Keratinocyte (primary cell): ENCODE results near the gene MTMR4. TPM values are rescaled to one million over a fixed set of nuclear protein-coding genes. Genes with fewer than 3 reads are reported as not detected.
"Not testable (repeated sequence)": the region's sequence is repeated elsewhere in the genome, so short reads cannot be mapped to it uniquely, and the experiment has no call there.

Source experiments
- DNase-seq: peaks from one replicate; pipeline ENCODE4 v3.0.0-alpha.2; 2011; ENCODE audit warnings: low read depth, missing footprints, low spot score
- FAIRE-seq: peaks from 2 replicates; lab custom pipeline; 2011; peaks lifted over from hg19 to GRCh38; lab: Jason Lieb, UNC
- H2AFZ ChIP-seq: 2 replicates; pipeline ENCODE4 v1.6.0; 2012; ENCODE audit warnings: low read length, control low read depth, inconsistent platforms; ENCODE audit not compliant: control insufficient read depth
- H3K27ac ChIP-seq: 2 replicates; pipeline ENCODE4 v1.5.1; 2011; ENCODE audit warnings: low read length; ENCODE audit not compliant: control insufficient read depth, insufficient read depth
- H3K27me3 ChIP-seq: 3 replicates; pipeline ENCODE4 v1.6.0; 2011; ENCODE audit warnings: low read length; ENCODE audit not compliant: control insufficient read depth, insufficient read depth; ENCODE audit errors: extremely low read depth
- H3K36me3 ChIP-seq, 2 experiments: 2 replicates in 1 of 2; 3 replicates in 1 of 2; pipeline ENCODE4 v1.5.1; 2011; ENCODE audit warnings: low read length in 2 of 2, mild to moderate bottlenecking in 1 of 2; ENCODE audit not compliant: control insufficient read depth in 2 of 2, insufficient read depth in 2 of 2; ENCODE audit errors: extremely low read depth in 1 of 2
- H3K4me1 ChIP-seq: 3 replicates; pipeline ENCODE4 v1.5.1; 2011; ENCODE audit warnings: low read length; ENCODE audit not compliant: control insufficient read depth, insufficient read depth; ENCODE audit errors: extremely low read depth
- H3K4me2 ChIP-seq: 3 replicates; pipeline ENCODE4 v1.6.0; 2011; ENCODE audit warnings: low read depth, low read length; ENCODE audit not compliant: control insufficient read depth, insufficient read depth; ENCODE audit errors: extremely low read depth
- H3K4me3 ChIP-seq, 3 experiments: fragments of 200-600 bp in 1 of 3; sonication (generic) in 1 of 3; 2 replicates in 2 of 3; 3 replicates in 1 of 3; pipeline ENCODE4 v1.5.1; 2011 to 2016; ENCODE audit warnings: low read length in 3 of 3, mild to moderate bottlenecking in 3 of 3, control low read depth in 2 of 3, inconsistent platforms in 1 of 3, low read depth in 1 of 3, mixed read lengths in 1 of 3, mixed run types in 1 of 3, moderate library complexity in 1 of 3; ENCODE audit not compliant: control insufficient read depth in 2 of 3, insufficient read depth in 2 of 3; ENCODE audit errors: extremely low read depth in 1 of 3
- H3K79me2 ChIP-seq: 2 replicates; pipeline ENCODE4 v1.6.0; 2012; ENCODE audit warnings: low read length; ENCODE audit not compliant: control insufficient read depth, insufficient read depth
- H3K9ac ChIP-seq: 3 replicates; pipeline ENCODE4 v1.6.0; 2011; ENCODE audit warnings: low read length; ENCODE audit not compliant: control insufficient read depth, insufficient read depth; ENCODE audit errors: extremely low read depth
- H3K9me1 ChIP-seq: 3 replicates; pipeline ENCODE4 v1.6.0; 2011; ENCODE audit warnings: low read length; ENCODE audit not compliant: control insufficient read depth, insufficient read depth; ENCODE audit errors: extremely low read depth
- H3K9me3 ChIP-seq: 2 replicates; pipeline ENCODE4 v1.5.1; 2012; ENCODE audit warnings: low read depth, low read length; ENCODE audit not compliant: control insufficient read depth
- H4K20me1 ChIP-seq: 3 replicates; pipeline ENCODE4 v1.6.0; 2011; ENCODE audit warnings: low read length; ENCODE audit not compliant: control insufficient read depth, insufficient read depth; ENCODE audit errors: extremely low read depth
- EZH2 ChIP-seq: IDR thresholded peaks from one replicate; pipeline ENCODE4 v1.6.1; 2012; ENCODE audit warnings: inconsistent platforms, mild to moderate bottlenecking, low read length, moderate library complexity
- dilution Hi-C: fragments of 300-500 bp; cut with MboI; formaldehyde crosslinking; loops from one replicate; pipeline ENCODE4 v1.7.0; 2020; ENCODE audit warnings: low sequenced_read_pairs; ENCODE audit not compliant: extremely low pct_ligation_motif_present
- polyA plus RNA-seq, 5 experiments: library from polyadenylated mRNA; depleted of rRNA in 3 of 5; stranded (reverse) in 3 of 5; stranded (forward) in 1 of 5; unstranded in 1 of 5; fragments of >200 nt; gene quantifications; 1 replicate in 1 of 5; 2 replicates in 3 of 5; 3 replicates in 1 of 5; pipeline versions ENCODE4 v1.2.1 to v1.2.3, GENCODE V29; 2011 to 2012; ENCODE audit warnings: missing spikeins in 2 of 5, low read depth in 1 of 5, low replicate concordance in 1 of 5
- TF ChIP-seq, protein P1 (sequence below), 3 experiments: IDR thresholded peaks in 1 of 3; conservative IDR thresholded peaks in 1 of 3; optimal IDR thresholded peaks in 1 of 3; 2 replicates in 2 of 3; 3 replicates in 1 of 3; pipeline versions ENCODE3 to v1.5.1; 2011; ENCODE audit warnings: low read length in 3 of 3, mild to moderate bottlenecking in 3 of 3, moderate library complexity in 2 of 3, control low read depth in 1 of 3, inconsistent platforms in 1 of 3; ENCODE audit not compliant: insufficient read depth in 2 of 3; ENCODE audit errors: extremely low read depth in 1 of 3

MTMR4 gene
- polyA plus RNA-seq, 1 donor (not counting 4 experiments of a cell fraction or from before 2014, with no cell fraction given) = 18.9 TPM

DNA sequence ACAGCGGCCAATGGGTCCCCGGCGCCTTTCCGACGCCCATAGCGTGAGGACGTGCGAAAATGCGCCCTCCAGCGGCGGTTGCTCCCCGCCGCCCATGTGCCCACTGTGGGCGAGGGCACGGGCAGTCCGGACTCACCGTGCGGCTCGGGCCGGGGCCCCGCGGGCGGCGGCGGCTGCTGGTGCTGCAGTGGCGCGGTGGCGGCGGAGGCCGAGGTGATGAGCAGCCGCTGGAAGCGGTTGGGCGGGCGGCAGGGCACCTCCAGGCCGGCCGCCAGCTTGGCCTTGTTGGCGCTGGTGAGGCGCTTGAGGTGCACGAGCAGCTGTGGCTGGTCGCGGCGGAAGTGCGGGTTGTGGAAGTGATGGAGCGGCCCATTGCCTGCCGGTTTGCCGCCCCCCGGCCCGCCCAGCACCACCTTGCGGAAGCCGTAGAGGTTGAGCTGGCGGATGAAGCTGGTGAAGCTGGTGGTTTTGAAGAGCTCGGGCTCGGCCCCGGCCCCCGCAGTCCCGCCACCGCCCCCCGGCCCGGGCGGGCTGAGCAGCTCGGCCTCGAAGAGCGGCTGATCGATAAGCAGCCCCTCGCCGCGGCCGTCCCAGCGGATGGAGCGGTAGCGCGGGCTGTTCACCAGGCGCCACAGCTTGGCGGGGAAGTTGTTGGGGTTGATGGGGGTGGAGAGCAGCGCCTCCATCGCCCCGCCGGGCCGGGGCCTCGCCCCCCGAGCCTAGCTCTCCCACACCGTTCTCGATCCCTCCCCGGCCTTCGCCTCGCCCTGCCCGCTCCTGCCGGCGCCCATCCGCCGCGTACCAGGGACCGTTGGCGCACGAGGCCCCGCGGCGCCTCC lies 26.6 kb downstream of the MTMR4 start, which contains the start of gene HSF5:
HSF5 (minus strand) TSS at position 820 of the 839 bp plus-strand sequence; CDS start at position 686, 134 bp downstream.
- DNase-seq (no peak), FAIRE-seq (no peak)
- Histone ChIP-seq H3K4me2 (no peak within 1 kb of the TSS), H3K36me3 (peaks cover 7 to 13% of the 10 kb centered on the region in 2 experiments), H3K4me3 (no peak within 1 kb of the TSS), H3K27ac (no peak within 1 kb of the TSS), H3K27me3 (no peaks in the 10 kb centered on the region), H3K4me1 (no peaks in the 10 kb centered on the region), H4K20me1 (no peaks in the 10 kb centered on the region), H3K9me3 (no peaks in the 10 kb centered on the region), H3K79me2 (no peaks in the 10 kb centered on the region), H3K9ac (no peak within 1 kb of the TSS), H2AFZ (no peak within 1 kb of the TSS), H3K9me1 (no peaks in the 10 kb centered on the region)
- no peak for TF ChIP-seq EZH2
- TF ChIP-seq, protein P1, sequence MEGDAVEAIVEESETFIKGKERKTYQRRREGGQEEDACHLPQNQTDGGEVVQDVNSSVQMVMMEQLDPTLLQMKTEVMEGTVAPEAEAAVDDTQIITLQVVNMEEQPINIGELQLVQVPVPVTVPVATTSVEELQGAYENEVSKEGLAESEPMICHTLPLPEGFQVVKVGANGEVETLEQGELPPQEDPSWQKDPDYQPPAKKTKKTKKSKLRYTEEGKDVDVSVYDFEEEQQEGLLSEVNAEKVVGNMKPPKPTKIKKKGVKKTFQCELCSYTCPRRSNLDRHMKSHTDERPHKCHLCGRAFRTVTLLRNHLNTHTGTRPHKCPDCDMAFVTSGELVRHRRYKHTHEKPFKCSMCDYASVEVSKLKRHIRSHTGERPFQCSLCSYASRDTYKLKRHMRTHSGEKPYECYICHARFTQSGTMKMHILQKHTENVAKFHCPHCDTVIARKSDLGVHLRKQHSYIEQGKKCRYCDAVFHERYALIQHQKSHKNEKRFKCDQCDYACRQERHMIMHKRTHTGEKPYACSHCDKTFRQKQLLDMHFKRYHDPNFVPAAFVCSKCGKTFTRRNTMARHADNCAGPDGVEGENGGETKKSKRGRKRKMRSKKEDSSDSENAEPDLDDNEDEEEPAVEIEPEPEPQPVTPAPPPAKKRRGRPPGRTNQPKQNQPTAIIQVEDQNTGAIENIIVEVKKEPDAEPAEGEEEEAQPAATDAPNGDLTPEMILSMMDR (optimal IDR thresholded peaks at IDR 0.05 in 1 of 3, IDR thresholded peaks at IDR 0.05 in 1 of 3, conservative IDR thresholded peaks at IDR 0.05 in 1 of 3; ENCODE audit: extremely low read depth in 1 of 3, insufficient read depth in 2 of 3, low read length in 3 of 3) = no peak
- dilution Hi-C loops = no loop called here

DNA sequence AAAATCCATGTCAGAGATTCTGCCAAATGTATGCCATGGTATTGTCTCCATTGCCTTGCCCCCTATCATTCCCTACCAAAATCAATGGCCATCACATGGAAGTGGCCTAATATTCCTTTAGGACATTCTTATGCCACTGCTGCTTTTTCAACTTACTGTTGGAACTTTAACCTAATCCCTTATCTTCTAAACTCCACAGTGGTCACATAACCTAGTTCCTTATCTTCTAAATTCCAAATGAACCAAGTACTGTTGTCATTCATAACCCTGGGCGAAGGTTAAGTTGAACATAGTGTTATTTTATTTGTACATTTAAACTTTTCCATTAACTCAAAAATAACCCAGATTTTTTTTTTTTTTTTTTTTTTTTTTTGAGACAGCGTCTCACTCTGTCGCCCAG lies 29.8 kb downstream of the MTMR4 start:
- TF ChIP-seq, protein P1 (optimal IDR thresholded peaks at IDR 0.05 in 1 of 3, IDR thresholded peaks at IDR 0.05 in 1 of 3, conservative IDR thresholded peaks at IDR 0.05 in 1 of 3; ENCODE audit: extremely low read depth in 1 of 3, insufficient read depth in 2 of 3, low read length in 3 of 3) = no peak
- TF ChIP-seq EZH2 = no peak
- Histone ChIP-seq H4K20me1 (no peaks in the 10 kb centered on the region), H3K27me3 (no peaks in the 10 kb centered on the region), H3K4me2 (no peak overlapping the region), H3K36me3 (no peaks in the 10 kb centered on the region), H3K79me2 (no peaks in the 10 kb centered on the region), H3K9me1 (no peaks in the 10 kb centered on the region), H3K9me3 (no peaks in the 10 kb centered on the region), H3K4me3 (no peak overlapping the region), H2AFZ (no peak overlapping the region), H3K4me1 (no peaks in the 10 kb centered on the region), H3K27ac (no peak overlapping the region), H3K9ac (no peak overlapping the region)
- no peak for FAIRE-seq
- dilution Hi-C loops = no loop called here
- no peak for DNase-seq

DNA sequence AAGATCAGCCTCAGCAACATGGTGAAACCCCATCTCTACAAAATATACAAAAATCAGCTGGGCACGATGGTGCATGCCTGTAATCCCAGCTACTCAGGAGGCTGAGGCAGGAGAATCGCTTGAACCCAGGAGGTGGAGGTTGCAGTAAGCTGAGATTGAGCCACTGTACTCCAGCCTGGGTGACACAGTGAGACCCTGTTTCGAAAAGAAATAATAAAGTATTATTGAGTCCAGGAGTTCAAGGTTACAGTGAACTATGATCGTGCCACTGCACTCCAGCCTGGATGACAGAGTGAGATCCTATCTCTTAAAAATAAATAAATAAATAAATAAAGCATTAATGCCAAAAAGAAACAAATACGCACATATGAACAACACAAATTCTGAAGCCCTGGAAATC lies 32.6 kb downstream of the MTMR4 start:
- FAIRE-seq, H4K20me1 ChIP-seq, H3K4me2 ChIP-seq, H3K9me3 ChIP-seq, H3K27me3 ChIP-seq, DNase-seq, H3K36me3 ChIP-seq, H3K4me3 ChIP-seq, H3K4me1 ChIP-seq, H3K79me2 ChIP-seq, H2AFZ ChIP-seq, H3K9me1 ChIP-seq, H3K27ac ChIP-seq, H3K9ac ChIP-seq, dilution Hi-C loops: not testable (repeated sequence)
